ENCODE data around the gene NUP210L.

DNA sequence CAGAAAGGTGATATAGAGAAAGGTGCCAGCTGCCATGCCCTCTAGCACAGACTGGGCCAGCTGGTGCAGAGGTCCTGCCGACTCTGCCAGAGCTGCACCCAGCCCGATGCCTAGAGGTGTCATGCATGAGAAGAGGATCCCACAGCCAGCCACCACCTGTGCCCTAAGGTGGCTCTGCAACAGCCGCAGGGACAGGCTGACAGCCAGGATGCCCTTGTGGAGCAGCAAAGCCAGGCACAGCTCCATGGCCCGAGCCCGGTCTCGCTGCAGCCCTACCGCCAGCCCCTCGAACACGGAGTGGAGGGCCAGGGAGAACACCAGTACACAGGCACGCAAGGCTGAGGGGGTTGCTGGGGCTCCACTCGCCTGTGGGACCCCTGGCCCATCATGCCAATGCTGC is 194.7 kb downstream of the NUP210L start:
- TF ChIP-seq, protein P1, sequence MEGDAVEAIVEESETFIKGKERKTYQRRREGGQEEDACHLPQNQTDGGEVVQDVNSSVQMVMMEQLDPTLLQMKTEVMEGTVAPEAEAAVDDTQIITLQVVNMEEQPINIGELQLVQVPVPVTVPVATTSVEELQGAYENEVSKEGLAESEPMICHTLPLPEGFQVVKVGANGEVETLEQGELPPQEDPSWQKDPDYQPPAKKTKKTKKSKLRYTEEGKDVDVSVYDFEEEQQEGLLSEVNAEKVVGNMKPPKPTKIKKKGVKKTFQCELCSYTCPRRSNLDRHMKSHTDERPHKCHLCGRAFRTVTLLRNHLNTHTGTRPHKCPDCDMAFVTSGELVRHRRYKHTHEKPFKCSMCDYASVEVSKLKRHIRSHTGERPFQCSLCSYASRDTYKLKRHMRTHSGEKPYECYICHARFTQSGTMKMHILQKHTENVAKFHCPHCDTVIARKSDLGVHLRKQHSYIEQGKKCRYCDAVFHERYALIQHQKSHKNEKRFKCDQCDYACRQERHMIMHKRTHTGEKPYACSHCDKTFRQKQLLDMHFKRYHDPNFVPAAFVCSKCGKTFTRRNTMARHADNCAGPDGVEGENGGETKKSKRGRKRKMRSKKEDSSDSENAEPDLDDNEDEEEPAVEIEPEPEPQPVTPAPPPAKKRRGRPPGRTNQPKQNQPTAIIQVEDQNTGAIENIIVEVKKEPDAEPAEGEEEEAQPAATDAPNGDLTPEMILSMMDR (IDR thresholded peaks at IDR 0.05) = no peak
- TF ChIP-seq POLR2A (IDR thresholded peaks at IDR 0.05) = no peak
